ENCODE data around the gene CD320. TPM values are rescaled to one million over a fixed set of nuclear protein-coding genes. Genes with fewer than 3 reads are reported as not detected.

Gene CD320
- total and polyA plus RNA-seq, 2 experiments from 2014 or later, result 53.8 to 91.4 TPM

- TF ChIP-seq CTCF (IDR thresholded peaks at IDR 0.05; ENCODE audit: poor library complexity) (no peak), EZH2phosphoT487 (IDR thresholded peaks at IDR 0.05; ENCODE audit: low read depth, severe bottlenecking, unreplicated experiment) (no peak), EZH2 (IDR thresholded peaks at IDR 0.05; ENCODE audit: borderline replicate concordance) (no peak)
- 92% methylated on average over 3 of the region's 3 CpGs for WGBS (ENCODE audit: low lambda C conversion rate, missing lambda C conversion rate)
Observed at GRCh38 chr19:8325454-8325853, 17.3 kb upstream of the CD320 start.

GRCh38 chr19:8324186-8325050, 16.3 kb upstream of the CD320 start:
- Histone ChIP-seq H3K4me3 (no peak overlapping the region), H3K79me2 (peaks cover 41% of the 10 kb centered on the region), H3K9me2 (replicated peaks; ENCODE audit: insufficient read depth) (no peaks in the 10 kb centered on the region), H4K20me1 (ENCODE audit: insufficient read depth, poor library complexity, severe bottlenecking) (peaks cover 19% of the 10 kb centered on the region), H3K4me2 (no peak overlapping the region), H3K36me3 (replicated peaks; ENCODE audit: insufficient read depth, low read depth) (no peaks in the 10 kb centered on the region), H3K9me3 (ENCODE audit: low read depth) (no peaks in the 10 kb centered on the region), H3K4me1 (ENCODE audit: insufficient read depth) (peaks cover 15% of the 10 kb centered on the region), H3K27ac (no peak overlapping the region), H2AFZ (no peak overlapping the region), H3K27me3 (no peaks in the 10 kb centered on the region)
- WGBS (ENCODE audit: low lambda C conversion rate, missing lambda C conversion rate), result 92% methylated on average over 16 of the region's 17 CpGs
- TF ChIP-seq CTCF (IDR thresholded peaks at IDR 0.05; ENCODE audit: poor library complexity) (no peak), EZH2 (IDR thresholded peaks at IDR 0.05; ENCODE audit: borderline replicate concordance) (no peak), EZH2phosphoT487 (IDR thresholded peaks at IDR 0.05; ENCODE audit: low read depth, severe bottlenecking, unreplicated experiment) (no peak)
- DNase-seq (ENCODE audit: low spot score), result no peak

More at GRCh38 chr19:8325454-8325853, 17.3 kb upstream of the CD320 start:
- peaks cover 10% of the 10 kb centered on the region for H3K4me1 ChIP-seq (ENCODE audit: insufficient read depth)
- peaks cover 30% of the 10 kb centered on the region for H3K79me2 ChIP-seq
- no peak overlapping the region for H3K4me3 ChIP-seq
- no peak overlapping the region for H3K27ac ChIP-seq
- peaks cover 19% of the 10 kb centered on the region for H4K20me1 ChIP-seq (ENCODE audit: insufficient read depth, poor library complexity, severe bottlenecking)
- no peak overlapping the region for H2AFZ ChIP-seq
- H3K9me3 ChIP-seq (ENCODE audit: low read depth), result no peaks in the 10 kb centered on the region
- H3K27me3 ChIP-seq, result no peaks in the 10 kb centered on the region
- H3K36me3 ChIP-seq (replicated peaks; ENCODE audit: insufficient read depth, low read depth), result no peaks in the 10 kb centered on the region
- DNase-seq (ENCODE audit: low spot score), result no peak
- H3K4me2 ChIP-seq, result no peak overlapping the region
- H3K9me2 ChIP-seq (replicated peaks; ENCODE audit: insufficient read depth), result no peaks in the 10 kb centered on the region

- H3K36me3 ChIP-seq (replicated peaks; ENCODE audit: insufficient read depth, low read depth), result no peaks in the 10 kb centered on the region
- H3K9me2 ChIP-seq (replicated peaks; ENCODE audit: insufficient read depth), result no peaks in the 10 kb centered on the region
- H3K27ac ChIP-seq, result no peak overlapping the region
- no peak for DNase-seq (ENCODE audit: low spot score)
- H3K9me3 ChIP-seq (ENCODE audit: low read depth), result no peaks in the 10 kb centered on the region
- TF ChIP-seq EZH2 (IDR thresholded peaks at IDR 0.05; ENCODE audit: borderline replicate concordance) (no peak), CTCF (IDR thresholded peaks at IDR 0.05; ENCODE audit: poor library complexity) (no peak)
- H3K79me2 ChIP-seq, result peaks cover 46% of the 10 kb centered on the region
- 89% methylated on average over 1 of the region's 1 CpG for WGBS (ENCODE audit: low lambda C conversion rate, missing lambda C conversion rate)
- H3K4me1 ChIP-seq (ENCODE audit: insufficient read depth), result peaks cover 15% of the 10 kb centered on the region
- no peaks in the 10 kb centered on the region for H3K27me3 ChIP-seq
- H2AFZ ChIP-seq, result no peak overlapping the region
- H3K4me2 ChIP-seq, result no peak overlapping the region
- no peak overlapping the region for H3K4me3 ChIP-seq
- H4K20me1 ChIP-seq (ENCODE audit: insufficient read depth, poor library complexity, severe bottlenecking), result peaks cover 19% of the 10 kb centered on the region
Observed at GRCh38 chr19:8323781-8324185, 15.6 kb upstream of the CD320 start.
